Measurements from ENCODE around the gene GATD1. TPM values are rescaled to one million over a fixed set of nuclear protein-coding genes. Genes with fewer than 3 reads are reported as not detected.
A peak's percentile ranks its signal among the peaks of the same experiment; 100 is the strongest.

GATD1 gene
- total RNA-seq, 1 experiment from 2014 or later: 81.3 TPM

- no peak for DNase-seq (ENCODE audit: low spot score)
- no peak overlapping the region for H3K4me3 ChIP-seq (ENCODE audit: low read depth, low read length, poor library complexity, severe bottlenecking)
- H3K27ac ChIP-seq (ENCODE audit: low read depth, low read length, poor library complexity, severe bottlenecking): no peak overlapping the region
- no peaks in the 10 kb centered on the region for H3K4me1 ChIP-seq (ENCODE audit: insufficient read depth, low read length, poor library complexity, severe bottlenecking)
- CTCF ChIA-PET: no interaction called here
- no peaks in the 10 kb centered on the region for H3K27me3 ChIP-seq (replicated peaks; ENCODE audit: insufficient read depth, low read depth, low read length, poor library complexity)
- BruUV-seq (replicated peaks): no TSS peak
- no peaks in the 10 kb centered on the region for H3K9me3 ChIP-seq (ENCODE audit: low read depth, low read length, poor library complexity, severe bottlenecking)
- POLR2A ChIA-PET (ENCODE audit: low non-redundant PET): interaction anchor here (0.5 kb wide), 1 partner anchor 19 kb away, joined by 4 read pairs; no protein-coding TSS in a partner anchor
- intact Hi-C loops (cut with micrococcal nuclease; ENCODE audit: unreplicated experiment): no loop called here
- no peak for TF ChIP-seq EZH2 (IDR thresholded peaks at IDR 0.05; ENCODE audit: borderline replicate concordance, low read depth, low read length, poor library complexity, severe bottlenecking)
- TF ChIP-seq CTCF (conservative IDR thresholded peaks at IDR 0.05; ENCODE audit: low read depth, low read length): no peak
- peaks cover 50% of the 10 kb centered on the region for H3K36me3 ChIP-seq (ENCODE audit: insufficient read depth, low read length, poor library complexity, severe bottlenecking)
Measured at GRCh38 chr11:764322-765024, 12.8 kb downstream of the GATD1 start.

GRCh38 chr11:763549-764321 is 13.6 kb downstream of the GATD1 start:
- TSS peak; percentile 20 for BruUV-seq (replicated peaks)
- no peak for TF ChIP-seq CTCF (conservative IDR thresholded peaks at IDR 0.05; ENCODE audit: low read depth, low read length)
- no peak for TF ChIP-seq EZH2 (IDR thresholded peaks at IDR 0.05; ENCODE audit: borderline replicate concordance, low read depth, low read length, poor library complexity, severe bottlenecking)
- H3K27me3 ChIP-seq (replicated peaks; ENCODE audit: insufficient read depth, low read depth, low read length, poor library complexity): no peaks in the 10 kb centered on the region
- intact Hi-C loops (cut with micrococcal nuclease; ENCODE audit: unreplicated experiment): no loop called here
- peaks cover 50% of the 10 kb centered on the region for H3K36me3 ChIP-seq (ENCODE audit: insufficient read depth, low read length, poor library complexity, severe bottlenecking)
- H3K9me3 ChIP-seq (ENCODE audit: low read depth, low read length, poor library complexity, severe bottlenecking): no peaks in the 10 kb centered on the region
- no peak overlapping the region for H3K4me3 ChIP-seq (ENCODE audit: low read depth, low read length, poor library complexity, severe bottlenecking)
- no peak overlapping the region for H3K27ac ChIP-seq (ENCODE audit: low read depth, low read length, poor library complexity, severe bottlenecking)
- ChIA-PET POLR2A (ENCODE audit: low non-redundant PET) (no interaction called here), CTCF (no interaction called here)
- H3K4me1 ChIP-seq (ENCODE audit: insufficient read depth, low read length, poor library complexity, severe bottlenecking): no peaks in the 10 kb centered on the region
- no peak for DNase-seq (ENCODE audit: low spot score)

GRCh38 chr11:763073-763463 is 14.2 kb downstream of the GATD1 start:
- no peaks in the 10 kb centered on the region for H3K4me1 ChIP-seq (ENCODE audit: insufficient read depth, low read length, poor library complexity, severe bottlenecking)
- peaks cover 50% of the 10 kb centered on the region for H3K36me3 ChIP-seq (ENCODE audit: insufficient read depth, low read length, poor library complexity, severe bottlenecking)
- DNase-seq (ENCODE audit: low spot score): no peak
- no TSS peak for BruUV-seq (replicated peaks)
- H3K27me3 ChIP-seq (replicated peaks; ENCODE audit: insufficient read depth, low read depth, low read length, poor library complexity): no peaks in the 10 kb centered on the region
- ChIA-PET POLR2A (ENCODE audit: low non-redundant PET) (no interaction called here), CTCF (no interaction called here)
- intact Hi-C loops (cut with micrococcal nuclease; ENCODE audit: unreplicated experiment): no loop called here
- TF ChIP-seq EZH2 (IDR thresholded peaks at IDR 0.05; ENCODE audit: borderline replicate concordance, low read depth, low read length, poor library complexity, severe bottlenecking) (no peak), CTCF (conservative IDR thresholded peaks at IDR 0.05; ENCODE audit: low read depth, low read length) (no peak)
- peak overlapping the region; percentile 30 for H3K27ac ChIP-seq (ENCODE audit: low read depth, low read length, poor library complexity, severe bottlenecking)
- H3K9me3 ChIP-seq (ENCODE audit: low read depth, low read length, poor library complexity, severe bottlenecking): no peaks in the 10 kb centered on the region
- H3K4me3 ChIP-seq (ENCODE audit: low read depth, low read length, poor library complexity, severe bottlenecking): no peak overlapping the region
